ENCODE data around the gene PNMA6A. TPM values are rescaled to one million over a fixed set of nuclear protein-coding genes. Genes with fewer than 3 reads are reported as not detected.
"Not testable (repeated sequence)": the region's sequence is repeated elsewhere in the genome, so short reads cannot be mapped to it uniquely, and the experiment has no call there.

PNMA6A gene
- total RNA-seq (2014; rRNA removed; shearing (Covaris generic)) (9.0 and 9.8 TPM in 2 replicates), total RNA-seq (2022) (2.2 and 2.4 TPM in 2 replicates), Bru-seq, nascent RNA (not detected), BruChase-seq, experiment 1, labeled RNA remaining after a 6-hour chase (percentile 17 among the genes with signal in this experiment), BruChase-seq, experiment 2, labeled RNA remaining after a 2-hour chase (percentile 27 among the genes with signal in this experiment)
- long read RNA-seq, partial matches to known transcripts = 0 of 4 reads
- long read RNA-seq, other reads (novel, unspliced or antisense) = 0 of 4 reads

DNA sequence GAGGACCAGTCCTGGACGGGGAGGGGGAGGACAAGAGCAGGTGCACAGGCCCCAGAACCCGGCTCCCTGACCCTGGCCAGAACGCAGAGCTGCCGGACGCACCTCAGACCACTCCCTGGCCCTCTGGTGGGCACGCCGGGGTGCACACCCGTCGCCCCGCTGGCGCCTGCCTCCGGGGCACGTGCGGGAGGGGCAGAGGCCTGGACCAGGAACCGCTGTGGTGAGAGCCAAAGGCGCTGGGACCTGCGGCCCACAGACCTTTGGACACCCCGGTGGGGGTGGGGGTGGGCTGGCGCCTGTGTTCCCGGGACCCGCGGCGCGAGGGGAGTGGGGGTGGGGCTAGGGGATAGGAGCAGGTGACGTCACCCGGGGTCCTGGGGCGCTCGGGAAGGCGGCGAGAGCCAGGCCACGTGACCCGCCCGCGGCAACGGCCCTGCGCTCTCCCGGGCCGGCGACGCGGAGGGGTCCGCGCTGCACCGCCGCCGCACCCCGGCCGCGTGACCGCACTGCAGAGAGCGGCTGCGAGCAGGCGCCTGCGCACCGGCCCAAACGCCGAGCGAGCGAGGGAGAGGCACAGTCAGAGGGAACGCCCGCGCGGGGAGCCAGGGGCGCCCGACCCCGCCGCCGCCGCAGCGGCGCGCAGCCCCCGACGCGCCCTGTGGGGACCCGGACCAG, at the start of gene PNMA6A:
TSS of gene PNMA6A (plus strand) at position 546 of the 675 bp plus-strand sequence. CDS start 609 bp downstream, outside the sequence.
- H3K79me2 ChIP-seq (ENCODE audit: insufficient read depth, low read depth, low read length); DNase-seq (ENCODE audit: low spot score); H3K4me1 ChIP-seq (ENCODE audit: insufficient read depth, low read length, poor library complexity, severe bottlenecking); H3K27ac ChIP-seq (ENCODE audit: low read depth, low read length, poor library complexity, severe bottlenecking); POLR2A ChIA-PET; H4K20me1 ChIP-seq (ENCODE audit: insufficient read depth, low read length); H3K9me3 ChIP-seq (ENCODE audit: low read length); BruUV-seq (replicated peaks); H3K36me3 ChIP-seq (ENCODE audit: insufficient read depth, low read length); H3K9me2 ChIP-seq (ENCODE audit: insufficient read depth, low read length); H3K4me3 ChIP-seq (ENCODE audit: low read depth, low read length, poor library complexity, severe bottlenecking); CTCF ChIA-PET (ENCODE audit: unreplicated experiment); H3K4me2 ChIP-seq (ENCODE audit: low read length); intact Hi-C loops (cut with micrococcal nuclease; ENCODE audit: unreplicated experiment); H2AFZ ChIP-seq (ENCODE audit: low read length): not testable (repeated sequence)

DNA sequence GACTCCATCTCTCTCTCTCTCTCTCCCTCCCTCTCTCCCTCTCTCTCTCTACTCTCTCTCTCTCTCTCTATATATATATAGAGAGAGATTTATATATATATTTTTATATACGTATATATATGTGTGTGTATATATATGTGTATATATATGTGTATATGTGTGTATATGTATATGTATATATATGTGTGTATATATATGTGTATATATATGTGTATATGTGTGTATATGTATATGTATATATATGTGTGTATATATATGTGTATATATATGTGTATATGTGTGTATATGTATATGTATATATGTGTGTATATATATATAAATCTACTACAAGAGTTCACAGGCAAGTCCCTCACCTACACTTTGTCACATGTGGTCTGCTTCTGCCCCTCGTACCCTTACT, 45.8 kb upstream of the PNMA6A start:
- DNase-seq (ENCODE audit: low spot score); H2AFZ ChIP-seq (ENCODE audit: low read length); H3K4me2 ChIP-seq (ENCODE audit: low read length); intact Hi-C loops (cut with micrococcal nuclease; ENCODE audit: unreplicated experiment); CTCF ChIA-PET (ENCODE audit: unreplicated experiment); H4K20me1 ChIP-seq (ENCODE audit: insufficient read depth, low read length); H3K79me2 ChIP-seq (ENCODE audit: insufficient read depth, low read depth, low read length); H3K36me3 ChIP-seq (ENCODE audit: insufficient read depth, low read length); H3K27ac ChIP-seq (ENCODE audit: low read depth, low read length, poor library complexity, severe bottlenecking); H3K4me1 ChIP-seq (ENCODE audit: insufficient read depth, low read length, poor library complexity, severe bottlenecking); POLR2A ChIA-PET; H3K9me3 ChIP-seq (ENCODE audit: low read length); H3K4me3 ChIP-seq (ENCODE audit: low read depth, low read length, poor library complexity, severe bottlenecking); H3K9me2 ChIP-seq (ENCODE audit: insufficient read depth, low read length); BruUV-seq (replicated peaks): not testable (repeated sequence)

DNA sequence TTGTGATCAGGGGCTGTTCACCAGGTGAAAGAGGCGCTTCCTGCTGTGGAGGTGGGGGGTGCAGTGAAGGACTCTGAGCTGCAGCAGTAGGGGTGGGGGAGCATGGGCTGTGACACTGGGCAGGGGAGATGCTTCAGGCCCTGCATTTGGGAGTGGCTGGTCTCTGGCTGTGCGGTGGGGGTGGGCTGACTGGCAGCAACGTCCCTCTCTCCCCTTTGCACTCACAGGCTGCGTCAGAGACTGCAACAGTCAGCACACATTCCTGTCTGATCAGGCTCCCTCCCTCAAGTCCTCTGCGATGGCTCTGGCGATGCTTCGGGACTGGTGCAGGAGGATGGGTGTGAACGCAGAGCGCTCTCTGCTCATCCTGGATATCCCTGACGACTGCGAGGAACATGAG, 43.8 kb upstream of the PNMA6A start:
- POLR2A ChIA-PET = interaction anchor here (0.6 kb wide), 1 partner anchor 489 kb away, joined by 3 read pairs; the partner anchor contains the start of gene ATP2B3
- H3K9me2 ChIP-seq (ENCODE audit: insufficient read depth, low read length); H3K36me3 ChIP-seq (ENCODE audit: insufficient read depth, low read length); H3K79me2 ChIP-seq (ENCODE audit: insufficient read depth, low read depth, low read length); H3K27ac ChIP-seq (ENCODE audit: low read depth, low read length, poor library complexity, severe bottlenecking); H3K4me3 ChIP-seq (ENCODE audit: low read depth, low read length, poor library complexity, severe bottlenecking); H3K4me1 ChIP-seq (ENCODE audit: insufficient read depth, low read length, poor library complexity, severe bottlenecking); DNase-seq (ENCODE audit: low spot score); BruUV-seq (replicated peaks); H3K4me2 ChIP-seq (ENCODE audit: low read length); intact Hi-C loops (cut with micrococcal nuclease; ENCODE audit: unreplicated experiment); CTCF ChIA-PET (ENCODE audit: unreplicated experiment); H4K20me1 ChIP-seq (ENCODE audit: insufficient read depth, low read length); H2AFZ ChIP-seq (ENCODE audit: low read length); H3K9me3 ChIP-seq (ENCODE audit: low read length): not testable (repeated sequence)

DNA sequence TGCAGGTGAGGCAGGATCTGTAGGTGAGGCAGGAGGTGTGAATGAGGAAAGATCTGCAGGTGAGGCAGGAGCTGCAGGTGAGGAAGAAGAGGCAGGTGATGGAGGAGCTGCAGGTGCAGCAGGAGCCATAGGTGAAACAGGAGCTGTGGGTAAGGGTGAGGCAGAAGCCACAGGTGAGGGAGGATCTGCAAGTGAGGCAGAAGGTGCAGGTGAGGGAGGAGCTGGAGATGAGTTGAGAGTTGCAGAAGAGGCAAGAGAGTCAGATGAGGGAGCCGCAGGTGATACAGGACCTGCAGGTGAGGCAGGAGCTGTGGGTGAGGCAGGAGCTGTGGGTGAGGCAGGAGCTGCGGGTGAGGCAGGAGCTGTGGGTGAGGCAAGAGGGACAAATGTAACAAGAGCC, 43.1 kb upstream of the PNMA6A start:
- Histone ChIP-seq H3K4me2 (ENCODE audit: low read length) (no peak overlapping the region), H3K36me3 (ENCODE audit: insufficient read depth, low read length) (no peaks in the 10 kb centered on the region), H3K9me3 (ENCODE audit: low read length) (no peaks in the 10 kb centered on the region), H3K4me1 (ENCODE audit: insufficient read depth, low read length, poor library complexity, severe bottlenecking) (peaks cover 3% of the 10 kb centered on the region), H3K4me3 (ENCODE audit: low read depth, low read length, poor library complexity, severe bottlenecking) (no peak overlapping the region), H4K20me1 (ENCODE audit: insufficient read depth, low read length) (no peaks in the 10 kb centered on the region), H3K9me2 (ENCODE audit: insufficient read depth, low read length) (no peaks in the 10 kb centered on the region), H2AFZ (ENCODE audit: low read length) (no peak overlapping the region), H3K79me2 (ENCODE audit: insufficient read depth, low read depth, low read length) (no peaks in the 10 kb centered on the region), H3K27ac (ENCODE audit: low read depth, low read length, poor library complexity, severe bottlenecking) (no peak overlapping the region)
- ChIA-PET CTCF (ENCODE audit: unreplicated experiment) (no interaction called here), POLR2A (no interaction called here)
- no peak for DNase-seq (ENCODE audit: low spot score)
- no TSS peak for BruUV-seq (replicated peaks)
- intact Hi-C loops (cut with micrococcal nuclease; ENCODE audit: unreplicated experiment) = no loop called here
- no peak for TF ChIP-seq EZH2phosphoT487 (IDR thresholded peaks at IDR 0.05; ENCODE audit: borderline replicate concordance, low read depth, low read length)
- TF ChIP-seq, protein P1, sequence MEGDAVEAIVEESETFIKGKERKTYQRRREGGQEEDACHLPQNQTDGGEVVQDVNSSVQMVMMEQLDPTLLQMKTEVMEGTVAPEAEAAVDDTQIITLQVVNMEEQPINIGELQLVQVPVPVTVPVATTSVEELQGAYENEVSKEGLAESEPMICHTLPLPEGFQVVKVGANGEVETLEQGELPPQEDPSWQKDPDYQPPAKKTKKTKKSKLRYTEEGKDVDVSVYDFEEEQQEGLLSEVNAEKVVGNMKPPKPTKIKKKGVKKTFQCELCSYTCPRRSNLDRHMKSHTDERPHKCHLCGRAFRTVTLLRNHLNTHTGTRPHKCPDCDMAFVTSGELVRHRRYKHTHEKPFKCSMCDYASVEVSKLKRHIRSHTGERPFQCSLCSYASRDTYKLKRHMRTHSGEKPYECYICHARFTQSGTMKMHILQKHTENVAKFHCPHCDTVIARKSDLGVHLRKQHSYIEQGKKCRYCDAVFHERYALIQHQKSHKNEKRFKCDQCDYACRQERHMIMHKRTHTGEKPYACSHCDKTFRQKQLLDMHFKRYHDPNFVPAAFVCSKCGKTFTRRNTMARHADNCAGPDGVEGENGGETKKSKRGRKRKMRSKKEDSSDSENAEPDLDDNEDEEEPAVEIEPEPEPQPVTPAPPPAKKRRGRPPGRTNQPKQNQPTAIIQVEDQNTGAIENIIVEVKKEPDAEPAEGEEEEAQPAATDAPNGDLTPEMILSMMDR (conservative IDR thresholded peaks at IDR 0.05; ENCODE audit: low read length) = no peak
